ENCODE data around the gene MEIS2. TPM values are rescaled to one million over a fixed set of nuclear protein-coding genes. Genes with fewer than 3 reads are reported as not detected.
A peak's percentile ranks its signal among the peaks of the same experiment; 100 is the strongest.

MEIS2 gene
- total RNA-seq, 1 donor = 17.7 TPM

DNA sequence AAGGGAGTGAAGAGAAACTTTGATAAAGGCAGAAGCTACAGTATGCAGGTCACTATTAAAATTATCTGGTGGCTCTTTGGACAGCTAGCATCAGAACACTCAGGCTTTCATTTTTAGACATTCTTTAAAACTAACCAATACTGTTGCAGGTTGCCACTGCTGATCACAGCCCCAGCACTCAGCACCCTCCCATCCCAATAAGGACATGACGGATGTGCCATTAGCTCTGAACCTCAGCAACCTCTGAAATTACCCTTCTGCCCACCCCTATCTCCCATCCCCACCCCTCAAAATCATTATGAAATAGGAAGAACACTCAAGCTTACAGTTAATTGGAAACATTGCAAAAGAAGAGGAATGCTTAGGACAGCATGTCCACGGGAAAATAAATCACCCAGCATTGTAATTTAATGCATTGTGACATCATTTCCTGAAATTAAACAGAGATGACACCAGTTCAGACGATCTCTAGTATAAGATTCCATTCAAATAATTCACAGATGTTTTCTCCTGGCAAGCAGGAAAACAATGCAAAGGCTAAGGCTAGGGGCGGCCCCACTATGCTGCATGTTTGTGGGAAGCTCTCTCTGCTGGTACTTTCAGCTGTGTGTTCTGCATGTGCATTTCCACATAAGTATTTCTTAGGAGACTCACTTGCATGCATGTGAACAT, 71.6 kb downstream of the MEIS2 start:
- TF ChIP-seq, protein P1, sequence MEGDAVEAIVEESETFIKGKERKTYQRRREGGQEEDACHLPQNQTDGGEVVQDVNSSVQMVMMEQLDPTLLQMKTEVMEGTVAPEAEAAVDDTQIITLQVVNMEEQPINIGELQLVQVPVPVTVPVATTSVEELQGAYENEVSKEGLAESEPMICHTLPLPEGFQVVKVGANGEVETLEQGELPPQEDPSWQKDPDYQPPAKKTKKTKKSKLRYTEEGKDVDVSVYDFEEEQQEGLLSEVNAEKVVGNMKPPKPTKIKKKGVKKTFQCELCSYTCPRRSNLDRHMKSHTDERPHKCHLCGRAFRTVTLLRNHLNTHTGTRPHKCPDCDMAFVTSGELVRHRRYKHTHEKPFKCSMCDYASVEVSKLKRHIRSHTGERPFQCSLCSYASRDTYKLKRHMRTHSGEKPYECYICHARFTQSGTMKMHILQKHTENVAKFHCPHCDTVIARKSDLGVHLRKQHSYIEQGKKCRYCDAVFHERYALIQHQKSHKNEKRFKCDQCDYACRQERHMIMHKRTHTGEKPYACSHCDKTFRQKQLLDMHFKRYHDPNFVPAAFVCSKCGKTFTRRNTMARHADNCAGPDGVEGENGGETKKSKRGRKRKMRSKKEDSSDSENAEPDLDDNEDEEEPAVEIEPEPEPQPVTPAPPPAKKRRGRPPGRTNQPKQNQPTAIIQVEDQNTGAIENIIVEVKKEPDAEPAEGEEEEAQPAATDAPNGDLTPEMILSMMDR (IDR thresholded peaks at IDR 0.05; ENCODE audit: extremely low read depth, low read depth, low read length) = no peak
- Histone ChIP-seq H3K27ac (ENCODE audit: low read depth, low read length) (no peak overlapping the region), H3K4me1 (ENCODE audit: insufficient read depth, low read length) (peaks cover 3% of the 10 kb centered on the region), H2AFZ (ENCODE audit: low read length) (no peak overlapping the region), H3K4me2 (ENCODE audit: insufficient read depth, low read length) (no peak overlapping the region), H3K4me3 (ENCODE audit: insufficient read depth, low read length) (no peak overlapping the region), H3K27me3 (ENCODE audit: insufficient read depth, low read length) (no peaks in the 10 kb centered on the region), H3K36me3 (ENCODE audit: insufficient read depth, low read length) (no peaks in the 10 kb centered on the region), H4K20me1 (ENCODE audit: insufficient read depth, low read length) (peaks cover 2% of the 10 kb centered on the region), H3K79me2 (ENCODE audit: insufficient read depth, low read length) (no peaks in the 10 kb centered on the region), H3K9me3 (ENCODE audit: low read depth, low read length) (no peaks in the 10 kb centered on the region)
- DNase-seq (ENCODE audit: insufficient read length, low spot score, missing footprints) = no peak

DNA sequence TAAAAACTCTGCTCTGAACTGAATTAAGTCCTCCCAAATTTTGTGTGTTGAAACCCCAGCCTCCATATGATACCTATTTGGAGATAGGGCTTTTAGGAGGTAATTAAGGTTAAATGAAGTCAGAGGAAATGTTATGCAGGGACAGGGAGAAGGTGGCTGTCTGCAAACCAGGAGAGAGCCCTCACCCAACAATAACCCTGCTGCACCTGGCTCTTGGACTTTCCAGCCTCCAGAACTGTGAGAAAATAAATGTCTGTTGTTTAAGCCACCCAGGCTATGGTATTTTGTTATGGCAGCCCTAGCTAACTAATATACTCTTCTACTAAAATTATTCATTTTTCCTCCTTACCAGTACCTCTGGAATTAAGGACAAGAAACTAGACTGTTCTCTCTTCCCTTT, 79.5 kb downstream of the MEIS2 start:
- Histone ChIP-seq H3K79me2 (ENCODE audit: insufficient read depth, low read length) (no peaks in the 10 kb centered on the region), H3K4me1 (ENCODE audit: insufficient read depth, low read length) (peaks cover 9% of the 10 kb centered on the region), H3K9me3 (ENCODE audit: low read depth, low read length) (no peaks in the 10 kb centered on the region), H3K4me2 (ENCODE audit: insufficient read depth, low read length) (no peak overlapping the region), H3K4me3 (ENCODE audit: insufficient read depth, low read length) (no peak overlapping the region), H4K20me1 (ENCODE audit: insufficient read depth, low read length) (no peaks in the 10 kb centered on the region), H3K36me3 (ENCODE audit: insufficient read depth, low read length) (no peaks in the 10 kb centered on the region), H3K27ac (ENCODE audit: low read depth, low read length) (no peak overlapping the region), H2AFZ (ENCODE audit: low read length) (no peak overlapping the region), H3K27me3 (ENCODE audit: insufficient read depth, low read length) (no peaks in the 10 kb centered on the region)
- TF ChIP-seq, protein P1 (IDR thresholded peaks at IDR 0.05; ENCODE audit: extremely low read depth, low read depth, low read length) = no peak
- no peak for DNase-seq (ENCODE audit: insufficient read length, low spot score, missing footprints)

DNA sequence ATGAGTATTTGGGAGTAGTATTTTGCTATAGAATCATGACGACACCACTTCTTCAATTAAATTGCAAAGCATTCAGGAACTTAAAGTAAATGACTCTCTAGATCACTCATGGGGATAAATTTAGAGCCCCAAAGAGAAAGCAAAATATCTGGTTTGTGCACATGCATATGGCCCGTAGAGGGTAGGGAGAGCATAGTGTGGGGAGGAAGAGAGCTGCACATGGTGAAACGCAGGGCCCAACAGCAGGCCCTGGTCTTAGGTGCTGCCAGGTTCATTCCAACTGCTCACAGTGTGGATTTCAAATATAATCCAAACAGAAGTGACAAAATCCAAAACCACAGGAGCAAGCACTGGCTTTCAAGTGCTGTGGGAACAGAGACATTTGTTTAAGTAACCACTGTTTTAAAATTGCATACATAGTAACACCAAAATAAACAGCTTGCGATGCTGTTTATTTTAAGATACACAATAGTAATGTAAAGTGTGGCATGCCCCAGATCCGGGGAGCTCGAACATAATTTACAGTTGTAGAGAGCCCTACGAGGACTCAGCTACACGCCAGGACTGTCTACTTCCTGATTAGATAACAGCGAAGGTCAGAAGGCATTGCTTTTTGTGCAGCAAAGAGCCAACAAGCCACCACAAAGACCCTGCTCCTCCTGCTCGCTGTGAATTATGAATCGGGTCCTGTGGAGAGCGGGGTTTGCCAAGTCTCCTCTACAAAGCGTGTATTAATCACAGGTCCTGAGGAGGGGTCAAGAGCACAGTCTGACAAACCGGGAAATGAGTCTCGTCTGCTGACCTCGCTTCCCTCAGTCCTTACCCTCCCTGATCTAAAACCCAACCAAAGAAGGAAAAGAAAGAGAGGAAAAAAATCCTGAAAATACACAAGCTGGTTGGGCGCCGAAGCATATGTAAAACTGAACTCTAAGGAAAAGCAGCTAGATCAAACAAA, 80.6 kb downstream of the MEIS2 start:
- H3K27ac ChIP-seq (ENCODE audit: low read depth, low read length) = peak overlapping the region; percentile 10
- H3K36me3 ChIP-seq (ENCODE audit: insufficient read depth, low read length) = no peaks in the 10 kb centered on the region
- TF ChIP-seq, protein P1 (IDR thresholded peaks at IDR 0.05; ENCODE audit: extremely low read depth, low read depth, low read length) = no peak
- H3K79me2 ChIP-seq (ENCODE audit: insufficient read depth, low read length) = no peaks in the 10 kb centered on the region
- no peaks in the 10 kb centered on the region for H3K27me3 ChIP-seq (ENCODE audit: insufficient read depth, low read length)
- H3K9me3 ChIP-seq (ENCODE audit: low read depth, low read length) = no peaks in the 10 kb centered on the region
- peak overlapping the region; percentile 65 for H3K4me2 ChIP-seq (ENCODE audit: insufficient read depth, low read length)
- H3K4me1 ChIP-seq (ENCODE audit: insufficient read depth, low read length) = peaks cover 9% of the 10 kb centered on the region
- H4K20me1 ChIP-seq (ENCODE audit: insufficient read depth, low read length) = no peaks in the 10 kb centered on the region
- peak; percentile 49 for DNase-seq (ENCODE audit: insufficient read length, low spot score, missing footprints)
- H3K4me3 ChIP-seq (ENCODE audit: insufficient read depth, low read length) = peak overlapping the region; percentile 40
- peak overlapping the region; percentile 65 for H2AFZ ChIP-seq (ENCODE audit: low read length)
